Caki2 (cell line): ENCODE measurements around the gene SECTM1. TPM values are rescaled to one million over a fixed set of nuclear protein-coding genes. Genes with fewer than 3 reads are reported as not detected.
A peak's percentile ranks its signal among the peaks of the same experiment; 100 is the strongest.

Experiments used
- DNase-seq: peaks from one replicate; pipeline ENCODE4 v3.0.0-alpha.2; 2015; ENCODE audit warnings: low read depth
- in situ Hi-C: cut with HindIII; loops from 2 replicates; pipeline ENCODE4 v1.10.0; 2016; ENCODE audit warnings: low sequenced_read_pairs, low pct_unique_long_range_greater_than_20kb, mixed read lengths
- total RNA-seq: library from RNA; depleted of rRNA; stranded (reverse); fragments of >200 nt; shearing (Covaris generic); gene quantifications from 2 replicates; pipeline ENCODE4 v1.2.3, GENCODE V29; 2014; ENCODE audit warnings: low replicate concordance

Gene SECTM1
- total RNA-seq, 1 experiment from 2014 or later, result 0.24 TPM

DNA sequence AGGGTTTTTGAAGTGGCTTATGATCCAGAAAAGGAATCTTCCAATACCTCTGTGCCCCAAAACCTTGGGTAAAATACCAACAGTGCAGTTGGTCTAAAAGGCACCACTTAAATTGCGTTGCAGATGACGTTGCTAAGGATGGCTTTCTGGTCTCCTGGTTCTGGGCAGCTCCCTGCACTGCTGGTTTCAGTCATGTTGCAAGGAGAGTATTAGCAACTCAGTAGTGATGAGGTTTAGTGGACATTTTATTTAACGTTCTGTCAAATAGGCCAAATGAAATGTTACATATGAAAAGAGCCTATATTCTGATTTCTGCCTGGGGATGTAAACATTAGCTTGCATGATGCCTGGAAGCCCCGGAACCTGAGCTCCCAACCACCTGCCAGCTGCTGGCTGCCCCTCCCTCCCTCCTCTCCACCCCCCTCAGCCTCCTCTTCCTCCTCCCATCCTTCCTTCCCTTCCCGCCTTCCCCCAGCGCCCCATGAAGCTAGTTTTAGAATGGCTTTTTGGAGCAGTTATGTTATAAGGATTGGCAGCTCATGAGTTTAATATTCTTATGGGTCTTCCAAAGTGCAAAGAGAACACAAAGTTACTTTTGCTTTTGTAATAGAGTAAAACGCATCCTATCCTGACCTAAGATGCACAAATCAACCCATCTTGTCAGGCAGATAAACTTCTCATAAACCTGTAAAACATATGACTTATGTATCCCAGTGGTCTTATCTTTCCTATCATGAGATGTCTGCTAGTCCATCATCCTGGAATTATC, 36.9 kb downstream of the SECTM1 start:
- in situ Hi-C loops, result no loop called here
- no peak for DNase-seq

DNA sequence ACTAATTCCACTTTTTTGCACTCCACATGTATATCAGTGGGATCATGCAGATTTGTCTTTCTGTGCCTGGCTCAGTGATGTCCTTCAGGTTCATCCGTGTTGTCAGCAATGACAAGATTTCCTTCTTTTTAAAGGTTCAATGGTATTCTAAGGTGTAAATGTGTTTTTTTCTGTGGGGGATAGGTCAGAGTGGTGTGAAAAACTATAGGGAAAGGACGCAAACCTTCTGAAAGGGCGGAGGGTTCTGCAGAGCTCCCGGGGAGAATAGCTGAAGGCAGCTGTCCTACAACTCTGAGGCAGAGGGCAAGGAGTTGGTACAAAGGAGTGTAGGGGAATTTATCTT, 38.1 kb downstream of the SECTM1 start:
- in situ Hi-C loops, result no loop called here

DNA sequence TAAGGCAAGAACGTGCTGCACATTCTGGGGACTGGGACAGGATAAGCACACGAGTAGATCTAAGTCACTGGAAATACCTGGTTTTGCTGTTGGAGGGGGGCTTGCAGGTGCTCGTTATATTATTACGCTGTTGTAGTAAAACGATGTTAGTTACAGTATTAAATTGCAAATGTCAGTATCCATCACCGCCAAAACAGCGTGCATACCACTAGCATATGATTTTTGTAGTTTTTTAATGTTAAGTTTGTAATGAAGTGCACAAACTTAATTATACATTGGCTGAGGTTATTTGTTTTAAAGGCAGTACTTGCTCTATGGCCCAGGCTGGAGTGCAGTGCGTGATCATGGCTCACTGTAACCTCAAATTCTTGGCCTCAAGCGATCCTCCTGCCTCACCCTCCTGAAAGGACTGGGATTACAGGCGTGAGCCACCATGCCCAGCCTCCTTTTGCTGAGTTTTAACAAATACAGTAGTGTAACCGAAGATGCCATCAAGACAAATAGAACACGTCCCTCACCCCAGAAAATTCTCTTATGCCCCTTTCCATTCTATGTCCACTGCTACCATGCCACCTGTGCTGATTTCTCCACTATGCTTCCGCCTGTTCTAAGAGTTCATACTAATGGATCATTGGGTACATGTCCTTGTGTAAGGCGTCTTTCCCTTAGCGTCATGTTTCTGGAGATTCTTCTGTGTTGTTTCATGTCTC, 39.3 kb downstream of the SECTM1 start:
- no peak for DNase-seq
- in situ Hi-C loops, result no loop called here

More for the DNA sequence above, 38.1 kb downstream of the SECTM1 start:
- no peak for DNase-seq

DNA sequence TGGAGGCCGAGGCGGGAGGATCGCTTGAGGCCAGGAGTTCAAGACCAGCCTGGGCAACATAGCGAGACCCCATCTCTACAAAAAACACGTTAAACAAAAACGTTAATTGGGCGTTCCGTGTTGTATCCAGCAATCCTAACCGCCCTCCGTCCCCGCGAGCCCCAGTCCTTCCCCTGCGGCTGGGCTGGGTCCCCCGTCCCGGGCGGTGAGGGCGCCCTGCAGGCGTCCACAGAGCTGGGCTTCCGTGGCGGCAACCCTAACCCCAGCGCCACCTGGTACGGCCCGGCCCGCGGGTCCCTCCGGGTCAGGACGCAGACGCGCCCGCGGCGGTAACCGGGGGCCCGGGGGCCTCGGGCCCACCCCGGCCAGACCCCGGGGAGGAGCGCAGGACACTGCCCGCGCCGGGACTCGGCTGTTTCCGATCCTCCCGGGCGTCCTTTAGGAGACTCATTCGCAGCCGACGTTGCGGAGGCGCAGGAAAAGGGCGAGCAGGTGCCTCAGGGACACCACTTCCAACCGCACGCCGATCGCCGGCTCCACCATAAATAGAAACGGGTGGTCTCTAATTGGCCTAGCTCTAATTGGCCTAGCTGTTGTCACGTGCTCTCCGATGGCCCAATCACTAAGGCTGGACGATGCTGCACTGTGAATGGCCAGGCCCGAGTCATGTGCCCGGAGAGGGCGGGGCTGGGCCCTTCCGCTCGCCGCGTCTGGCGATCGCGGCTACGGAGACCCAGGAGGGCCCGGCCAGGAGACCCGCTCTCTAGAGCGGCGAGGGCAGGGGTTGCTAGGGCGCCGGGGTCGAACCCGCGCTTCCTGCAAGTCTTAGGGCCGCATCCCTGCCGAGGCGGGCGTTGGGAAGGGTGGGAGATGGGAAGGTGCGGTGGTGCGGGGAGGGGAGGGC, 41.1 kb downstream of the SECTM1 start:
- in situ Hi-C loops, result no loop called here
- DNase-seq, result peak; percentile 98

DNA sequence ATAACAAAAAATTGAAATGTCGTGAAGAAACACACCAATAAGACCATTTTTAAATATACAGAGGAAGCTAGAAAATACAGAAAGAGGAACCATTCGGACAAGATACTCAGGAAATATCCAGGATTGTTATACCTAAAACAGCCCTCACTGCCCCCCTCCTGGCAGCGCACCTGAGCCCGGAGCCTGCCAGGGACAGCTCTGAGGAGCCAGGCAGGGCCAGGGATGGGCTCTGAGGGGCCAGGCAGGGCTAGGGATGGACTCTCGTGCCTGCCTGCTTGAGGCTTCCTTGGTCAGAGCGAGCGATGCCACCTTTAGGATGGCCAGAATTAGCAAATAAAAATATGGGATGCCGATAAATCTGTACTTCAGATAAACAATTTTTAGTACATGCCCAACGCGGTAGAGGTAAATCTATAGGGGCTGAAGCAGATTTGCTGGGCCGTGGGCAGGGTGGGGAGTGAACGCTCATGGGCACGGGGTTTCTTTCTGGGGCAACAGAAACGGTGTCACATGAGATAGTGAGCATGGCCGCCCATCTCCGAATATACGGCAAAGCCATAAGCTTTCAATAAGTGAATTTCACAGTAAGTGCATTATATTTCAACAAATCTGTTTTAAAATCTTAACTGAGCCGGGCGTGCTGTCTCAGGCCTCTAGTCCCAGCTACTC, 41.9 kb downstream of the SECTM1 start:
- in situ Hi-C loops, result no loop called here
- no peak for DNase-seq

DNA sequence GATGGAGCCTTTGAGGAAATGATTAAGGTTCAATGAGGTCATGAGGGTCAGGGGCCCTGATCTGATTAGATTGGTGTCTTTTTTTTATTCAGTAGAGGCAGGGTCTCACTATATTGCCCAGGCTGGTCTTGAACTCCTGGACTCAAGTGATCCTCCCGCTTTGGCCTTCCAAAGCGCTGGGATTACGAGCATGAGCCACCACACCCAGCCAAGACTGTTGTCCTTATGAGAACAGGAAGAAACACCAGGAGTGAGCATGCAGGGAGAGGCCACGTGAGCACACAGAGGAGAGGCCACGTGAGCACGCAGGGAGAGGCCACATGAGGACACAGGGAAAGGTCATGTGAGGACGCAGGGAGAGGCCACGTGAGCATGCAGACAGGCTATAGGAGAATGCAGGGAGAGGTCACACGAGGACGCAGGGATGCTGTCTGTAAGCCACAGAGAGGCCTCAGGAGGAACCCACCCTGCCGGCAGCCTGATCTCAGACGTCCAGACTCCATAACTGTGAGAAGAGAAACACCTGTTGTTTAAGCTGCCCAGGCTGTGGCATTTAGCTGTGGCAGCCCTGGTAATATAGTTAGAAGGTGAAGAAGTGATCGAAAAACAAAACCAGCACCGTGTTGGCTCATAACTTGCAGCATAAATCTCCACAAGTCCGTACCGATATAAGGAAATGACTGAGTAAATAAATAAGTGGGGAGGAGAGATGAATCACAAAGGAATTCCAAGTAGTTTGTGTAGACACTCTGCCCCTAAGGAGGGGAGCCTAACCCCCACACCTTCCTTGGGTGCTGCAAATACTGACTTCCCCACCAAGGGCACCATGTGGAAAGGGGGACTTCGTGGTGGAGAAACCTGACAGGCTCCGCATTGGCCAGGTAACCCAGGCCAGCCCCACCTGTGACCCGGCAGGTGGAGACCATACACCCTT, 45.4 kb downstream of the SECTM1 start:
- peak; percentile 97 for DNase-seq
- in situ Hi-C loops, result no loop called here

DNA sequence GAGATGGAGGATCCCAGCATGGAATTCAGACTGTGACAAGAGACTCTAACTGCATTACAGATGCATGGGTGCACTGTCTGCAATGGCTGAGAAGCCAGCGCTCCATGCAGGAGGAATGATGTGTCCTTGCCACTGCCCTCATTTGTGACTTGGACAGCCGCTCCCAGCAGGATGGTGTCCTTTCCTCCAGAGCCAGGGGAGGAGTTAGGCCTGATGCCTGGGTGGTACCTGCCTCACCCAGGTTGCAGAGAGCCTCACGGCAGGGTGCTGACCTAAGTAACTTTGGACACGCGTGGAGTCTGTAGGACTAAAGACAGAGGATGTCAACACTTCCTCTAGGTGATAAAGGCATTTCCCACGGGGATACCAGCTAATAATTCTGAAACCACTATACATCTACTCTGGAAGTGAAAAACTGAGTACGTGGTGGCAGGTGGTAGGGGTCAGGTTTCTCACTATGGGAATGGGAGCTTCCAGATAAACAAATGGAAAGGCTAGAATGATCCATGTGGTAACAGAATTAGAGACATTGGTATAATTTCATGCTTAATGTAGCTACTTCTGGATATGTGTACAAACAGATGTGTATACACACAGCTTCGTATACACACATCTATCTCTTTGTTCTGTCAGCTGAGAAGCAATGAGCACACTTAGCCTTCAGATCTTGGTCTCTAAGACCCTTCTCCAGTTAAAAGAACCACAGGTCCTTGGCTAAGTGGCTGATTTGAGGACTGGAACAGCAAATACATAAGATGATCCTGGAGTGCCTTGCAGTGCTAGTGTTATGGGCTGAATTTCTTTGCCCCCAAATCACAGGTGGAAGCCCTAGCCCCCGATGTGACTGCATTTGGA, 46.3 kb downstream of the SECTM1 start:
- in situ Hi-C loops, result no loop called here
- no peak for DNase-seq

DNA sequence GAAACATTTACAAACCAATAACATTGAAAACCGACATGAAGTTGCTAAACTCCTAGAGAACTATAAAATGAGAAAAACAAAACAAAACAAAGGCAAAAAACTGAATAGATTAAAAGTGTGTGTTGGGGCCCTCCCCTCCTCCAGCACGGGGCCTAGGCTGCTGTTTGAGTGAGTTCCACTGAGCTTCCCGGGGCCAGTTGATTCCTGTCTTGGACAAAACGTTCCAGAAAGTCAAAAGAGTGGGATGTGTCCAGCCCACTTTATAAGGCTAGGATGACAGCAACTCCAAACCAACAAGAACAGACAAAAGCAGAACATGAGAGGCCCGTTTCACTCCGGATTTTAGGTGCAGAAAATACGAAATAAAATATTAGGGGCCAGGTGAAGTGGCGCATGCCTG, 48.4 kb downstream of the SECTM1 start:
- in situ Hi-C loops, result no loop called here
- DNase-seq, result no peak

DNA sequence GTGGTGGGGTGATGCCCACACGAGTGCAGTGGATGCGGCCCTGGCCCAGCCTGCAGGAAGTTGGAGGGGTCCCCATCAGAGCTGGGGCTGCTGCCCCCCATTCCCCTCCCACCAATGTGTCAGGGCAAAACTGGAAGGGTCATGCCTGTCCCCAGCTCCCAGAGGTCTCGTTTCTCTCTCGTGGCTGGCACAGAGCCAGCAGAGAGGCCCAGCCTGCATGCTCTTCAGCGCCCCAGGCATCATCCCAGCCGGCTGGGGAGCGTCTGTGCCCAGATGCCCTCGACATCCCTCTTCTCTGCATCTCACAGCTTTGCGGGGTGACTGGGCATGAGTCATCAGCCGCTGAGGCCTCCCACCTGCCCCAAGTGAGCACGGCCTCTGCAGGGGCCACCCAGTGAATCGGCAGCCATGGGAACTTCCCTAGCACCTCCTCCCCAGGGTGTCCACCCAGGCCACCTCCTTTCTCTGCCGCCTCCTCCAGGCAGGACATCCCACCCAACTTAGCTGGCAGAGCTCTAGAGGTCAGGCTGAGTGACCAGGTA, 50.3 kb downstream of the SECTM1 start:
- DNase-seq, result peak; percentile 78

DNA sequence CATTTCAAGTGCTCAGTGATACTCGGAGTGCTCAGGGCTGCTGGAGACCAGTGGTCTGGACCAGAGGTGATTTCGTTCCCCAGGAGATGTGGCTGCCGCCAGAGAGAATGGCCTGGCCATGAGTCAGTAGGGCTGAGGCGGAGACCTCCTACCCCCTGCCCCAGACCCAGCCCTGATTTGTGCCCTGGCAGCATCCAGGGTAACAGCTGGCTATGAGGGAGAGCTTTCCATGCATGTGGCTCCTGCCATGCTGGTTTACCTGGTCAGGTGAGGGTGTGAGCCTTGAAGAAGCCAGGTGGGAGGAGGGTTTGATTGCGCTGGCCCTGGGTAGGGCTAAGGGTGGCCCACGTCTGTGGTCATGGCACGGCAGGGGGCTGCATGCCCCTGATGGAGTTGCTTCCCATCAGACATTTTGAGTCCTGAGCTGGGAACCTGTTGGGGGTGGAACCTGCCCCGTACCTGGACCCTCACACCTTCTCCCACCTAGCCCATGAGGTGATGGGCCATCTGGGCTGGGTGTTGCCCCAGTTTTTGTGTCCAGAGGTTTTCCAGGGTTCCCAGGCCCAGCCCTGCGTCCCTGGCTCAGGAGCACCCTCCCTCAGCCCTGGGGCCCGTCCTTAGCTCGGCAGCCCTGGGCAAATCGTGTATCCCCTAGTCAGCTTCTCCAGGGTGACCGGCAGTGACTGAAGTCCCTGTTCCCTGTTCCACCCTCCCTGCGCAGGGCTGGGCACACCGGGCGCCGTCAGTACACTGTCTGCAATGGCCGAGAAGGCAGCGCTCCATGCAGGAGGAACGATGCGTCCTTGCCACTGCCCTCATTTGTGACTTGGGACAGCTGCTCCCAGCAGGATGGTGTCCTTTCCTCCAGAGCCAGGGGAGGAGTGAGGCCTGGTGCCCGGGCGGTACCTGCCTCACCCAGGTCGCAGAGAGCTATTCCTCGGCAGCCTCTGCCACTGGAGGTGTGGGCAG, 51.0 kb downstream of the SECTM1 start:
- DNase-seq, result no peak
- in situ Hi-C loops, result no loop called here

More for the DNA sequence above, 50.3 kb downstream of the SECTM1 start:
- in situ Hi-C loops, result no loop called here

DNA sequence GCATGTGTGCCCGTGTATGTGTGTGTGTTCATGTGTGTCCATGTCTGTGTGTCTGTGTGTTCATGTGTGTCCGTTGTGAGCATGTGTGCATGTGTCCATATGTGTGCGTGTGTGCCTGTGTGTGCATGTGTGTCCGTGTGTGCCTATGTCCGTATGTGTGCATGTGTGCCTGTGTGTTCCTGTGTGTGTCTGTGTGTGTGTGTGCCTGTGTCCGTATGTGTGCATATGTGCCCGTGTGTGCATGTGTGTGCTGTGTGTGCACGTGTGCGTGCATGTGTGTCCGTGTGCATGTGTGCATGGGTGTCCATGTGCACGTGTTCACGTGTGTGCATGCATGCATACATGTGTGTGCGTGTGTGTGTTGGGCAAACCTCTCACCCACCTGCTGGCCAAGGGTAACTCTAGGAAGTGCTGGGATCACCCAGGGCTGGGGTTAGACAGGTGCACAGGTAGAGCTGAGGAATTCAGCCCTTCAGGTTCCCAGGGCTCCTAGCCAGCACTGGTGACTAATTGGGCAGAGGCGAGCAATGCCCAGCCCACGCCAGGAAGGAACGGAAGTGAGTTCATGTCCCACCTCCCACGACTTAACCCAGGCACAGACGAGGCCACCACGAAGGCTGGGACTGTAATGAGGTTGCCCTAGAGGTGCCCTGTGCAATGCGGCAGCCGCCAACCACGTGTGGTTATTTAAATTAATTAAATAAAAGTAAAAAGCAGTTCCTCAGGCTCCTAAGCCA, 51.9 kb downstream of the SECTM1 start:
- peak; percentile 60 for DNase-seq
- in situ Hi-C loops, result no loop called here

DNA sequence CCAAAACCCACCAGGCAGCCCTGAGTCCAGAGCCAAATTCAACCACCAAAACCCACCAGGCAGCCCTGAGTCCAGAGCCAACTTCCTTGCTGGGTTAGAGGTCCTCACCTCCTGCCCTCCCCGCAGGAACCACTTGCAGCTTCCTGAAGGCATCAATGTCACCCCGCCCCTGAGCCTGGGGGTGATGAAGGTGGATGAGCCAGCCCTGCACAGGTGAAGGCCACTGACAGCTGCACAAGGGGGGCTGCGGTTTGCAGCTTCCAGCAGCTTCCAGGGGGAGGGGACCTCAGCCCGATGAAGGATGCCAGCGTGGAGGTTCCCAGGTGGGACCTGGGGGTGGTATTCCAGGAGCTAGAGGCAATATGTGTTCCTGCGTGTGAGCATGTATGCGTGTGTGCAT, 52.5 kb downstream of the SECTM1 start:
- in situ Hi-C loops, result no loop called here
- no peak for DNase-seq

DNA sequence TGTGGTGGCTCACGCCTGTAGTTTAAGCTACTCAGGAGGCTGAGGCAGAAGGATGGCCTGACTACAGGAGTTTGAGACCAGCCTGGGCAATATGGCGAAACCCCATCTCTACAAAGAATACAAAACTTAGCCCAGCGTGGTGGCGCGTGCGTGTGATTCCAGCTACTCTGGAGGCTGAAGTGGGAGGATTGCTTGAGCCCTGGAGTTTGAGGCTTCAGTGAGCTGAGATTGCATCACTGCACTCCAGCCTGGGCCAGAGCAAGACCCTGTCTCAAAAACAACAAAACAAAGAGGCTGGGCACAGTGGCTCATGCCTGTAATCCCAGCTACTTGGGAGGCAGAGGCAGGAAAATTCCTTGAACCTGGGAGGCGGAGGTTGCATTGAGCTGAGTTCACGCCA, 53.0 kb downstream of the SECTM1 start:
- in situ Hi-C loops, result no loop called here
- DNase-seq, result no peak

DNA sequence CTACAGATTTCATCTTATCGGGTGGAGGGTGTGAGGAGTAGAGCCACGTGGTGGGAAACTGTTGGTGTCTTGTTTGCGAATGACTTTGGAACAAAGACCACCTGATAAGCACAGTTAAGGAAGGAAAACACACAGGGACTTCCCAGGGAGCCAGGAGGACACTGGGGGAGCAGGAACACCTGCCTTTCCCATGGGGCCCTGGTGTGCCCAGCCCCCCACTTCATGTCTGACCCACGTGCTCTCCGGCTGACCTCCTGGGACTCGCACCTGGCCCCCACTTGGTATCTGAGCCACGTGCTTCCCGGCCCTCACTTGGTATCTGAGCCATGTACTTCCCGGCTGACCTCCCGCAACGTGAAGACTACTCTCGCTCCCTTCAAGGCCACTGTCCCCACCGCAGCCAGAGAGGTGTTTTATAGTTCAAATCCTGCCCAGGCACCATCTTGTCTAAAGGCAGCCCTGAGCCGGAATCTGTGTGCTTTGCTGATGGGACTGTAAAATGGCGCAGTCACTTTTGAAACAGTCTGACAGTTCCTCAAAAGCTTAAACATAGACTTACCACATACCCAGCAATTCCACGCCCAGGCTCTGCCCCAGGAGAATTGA, 54.7 kb downstream of the SECTM1 start:
- in situ Hi-C loops, result no loop called here
- no peak for DNase-seq
